ENCODE data around the gene POU2F1. TPM values are rescaled to one million over a fixed set of nuclear protein-coding genes. Genes with fewer than 3 reads are reported as not detected.

Gene POU2F1
- total and polyA plus RNA-seq, 12 donors, result 1.3 to 13.9 (median 10.1) TPM

DNA sequence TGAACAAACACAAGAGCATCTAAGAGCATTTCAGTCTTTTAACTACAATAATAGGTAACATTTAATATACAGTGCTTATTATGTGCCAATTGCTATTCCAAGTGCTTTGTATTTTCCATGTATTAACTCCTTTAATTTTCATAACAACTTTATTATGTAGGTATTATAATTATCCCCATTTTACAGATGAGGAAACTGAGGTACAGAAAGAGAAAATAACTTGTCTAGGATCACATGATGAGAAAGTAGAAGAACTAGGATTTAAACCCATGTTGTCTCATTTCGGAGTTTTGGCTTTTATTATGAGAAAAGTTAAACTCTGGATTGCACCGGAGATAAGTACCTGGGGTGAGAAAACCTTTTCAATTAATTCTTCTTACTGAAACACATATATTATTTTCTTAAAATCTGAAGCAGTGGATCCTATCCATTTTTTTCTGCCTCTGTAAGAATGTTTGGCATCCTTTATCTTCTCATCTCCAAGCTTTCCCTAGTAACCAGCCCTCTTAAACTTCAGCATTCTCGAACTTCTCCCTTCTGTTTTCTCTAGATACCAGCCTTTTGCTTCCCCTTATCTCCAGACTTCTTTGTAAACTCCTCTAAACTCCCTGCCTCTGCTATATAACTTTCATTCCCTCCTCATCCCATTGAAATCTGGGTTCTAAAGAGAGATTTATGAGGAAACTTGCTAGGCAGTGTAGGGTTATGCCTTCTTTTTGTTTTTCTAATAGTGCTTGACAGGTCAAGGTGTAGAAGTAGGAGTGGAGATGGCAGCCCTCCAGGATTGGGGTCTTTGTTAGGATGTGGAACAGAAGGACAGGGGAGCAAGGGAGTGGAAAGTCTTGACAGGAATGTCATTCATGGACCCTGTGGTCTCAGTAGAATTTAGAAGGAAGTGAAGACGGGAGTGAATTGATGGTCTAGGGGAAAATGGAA is 28.3 kb downstream of the POU2F1 start:
- Histone ChIP-seq H3K27ac (no peak overlapping the region), H3K9me3 (peaks cover 0 to 6% (median 0%) of the 10 kb centered on the region in 11 donors), H3K4me3 (no peak overlapping the region), H3K27me3 (no peaks in the 10 kb centered on the region), H3K36me3 (no peaks in the 10 kb centered on the region), H3K4me1 (peaks cover 0 to 15% (median 10%) of the 10 kb centered on the region in 9 donors)
- no peak for ATAC-seq
- WGBS, 2 donors, result 88 to 92% methylated on average over 4 of the region's 4 CpGs
- DNase-seq, result no peak
- TF ChIP-seq, protein P1, sequence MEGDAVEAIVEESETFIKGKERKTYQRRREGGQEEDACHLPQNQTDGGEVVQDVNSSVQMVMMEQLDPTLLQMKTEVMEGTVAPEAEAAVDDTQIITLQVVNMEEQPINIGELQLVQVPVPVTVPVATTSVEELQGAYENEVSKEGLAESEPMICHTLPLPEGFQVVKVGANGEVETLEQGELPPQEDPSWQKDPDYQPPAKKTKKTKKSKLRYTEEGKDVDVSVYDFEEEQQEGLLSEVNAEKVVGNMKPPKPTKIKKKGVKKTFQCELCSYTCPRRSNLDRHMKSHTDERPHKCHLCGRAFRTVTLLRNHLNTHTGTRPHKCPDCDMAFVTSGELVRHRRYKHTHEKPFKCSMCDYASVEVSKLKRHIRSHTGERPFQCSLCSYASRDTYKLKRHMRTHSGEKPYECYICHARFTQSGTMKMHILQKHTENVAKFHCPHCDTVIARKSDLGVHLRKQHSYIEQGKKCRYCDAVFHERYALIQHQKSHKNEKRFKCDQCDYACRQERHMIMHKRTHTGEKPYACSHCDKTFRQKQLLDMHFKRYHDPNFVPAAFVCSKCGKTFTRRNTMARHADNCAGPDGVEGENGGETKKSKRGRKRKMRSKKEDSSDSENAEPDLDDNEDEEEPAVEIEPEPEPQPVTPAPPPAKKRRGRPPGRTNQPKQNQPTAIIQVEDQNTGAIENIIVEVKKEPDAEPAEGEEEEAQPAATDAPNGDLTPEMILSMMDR (IDR thresholded peaks at IDR 0.05), result no peak
- intact Hi-C loops (cut with DNase I), result no loop called here

DNA sequence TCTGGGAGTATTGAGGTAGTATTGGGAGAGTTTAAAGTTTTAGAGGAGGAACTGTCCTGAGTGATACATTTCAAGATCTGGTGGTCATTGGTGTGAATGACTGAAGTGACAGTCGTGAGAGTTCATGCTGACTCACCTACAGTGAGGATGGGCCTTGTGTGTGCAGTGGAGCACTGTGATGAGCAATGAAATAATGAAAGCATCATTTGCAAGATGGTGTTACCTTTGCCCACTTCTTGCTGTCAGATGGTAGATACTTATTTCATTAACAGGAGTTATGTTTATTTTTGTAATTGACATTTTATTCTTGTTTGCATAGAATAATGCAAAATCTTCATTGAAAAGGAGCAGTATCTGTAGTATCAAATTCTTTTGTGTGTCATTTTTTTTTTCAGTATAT is 29.0 kb downstream of the POU2F1 start:
- no peak overlapping the region for H3K4me3 ChIP-seq
- DNase-seq (no peak), ATAC-seq (no peak)
- intact Hi-C loops (cut with DNase I), result no loop called here
- no peaks in the 10 kb centered on the region for H3K27me3 ChIP-seq
- H3K9me3 ChIP-seq, result no peaks in the 10 kb centered on the region
- TF ChIP-seq, protein P1 (IDR thresholded peaks at IDR 0.05), result no peak
- 72 to 84% methylated on average over 1 of the region's 1 CpG for WGBS, 2 donors
- no peak overlapping the region for H3K27ac ChIP-seq
- peaks cover 0 to 19% (median 10%) of the 10 kb centered on the region in 9 donors for H3K4me1 ChIP-seq
- H3K36me3 ChIP-seq, result no peaks in the 10 kb centered on the region

DNA sequence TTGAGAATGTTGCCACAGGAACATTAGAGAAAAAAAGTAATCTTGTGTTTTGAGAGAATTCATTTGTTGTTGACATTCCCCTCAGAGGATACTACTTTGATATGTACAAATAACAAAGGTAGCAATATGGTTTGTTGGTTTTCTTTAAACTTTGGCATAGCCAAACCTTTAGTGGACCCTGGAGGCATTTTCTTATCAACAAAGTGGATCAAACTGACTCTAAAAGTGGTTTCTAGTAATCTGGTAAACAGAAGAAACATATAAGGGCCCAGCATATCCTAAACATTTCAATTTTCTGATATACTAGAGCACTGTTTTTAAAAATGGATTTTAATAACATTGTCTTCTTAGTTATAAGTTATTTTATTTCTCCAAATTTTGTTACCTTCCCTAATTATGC is 29.8 kb downstream of the POU2F1 start:
- Histone ChIP-seq H3K27me3 (no peaks in the 10 kb centered on the region), H3K27ac (no peak overlapping the region), H3K4me1 (peaks cover 0 to 25% (median 10%) of the 10 kb centered on the region in 9 donors), H3K36me3 (no peaks in the 10 kb centered on the region), H3K4me3 (no peak overlapping the region), H3K9me3 (no peaks in the 10 kb centered on the region)
- no peak for ATAC-seq
- intact Hi-C loops (cut with DNase I), result no loop called here
- TF ChIP-seq, protein P1 (IDR thresholded peaks at IDR 0.05), result no peak
- DNase-seq, result no peak

DNA sequence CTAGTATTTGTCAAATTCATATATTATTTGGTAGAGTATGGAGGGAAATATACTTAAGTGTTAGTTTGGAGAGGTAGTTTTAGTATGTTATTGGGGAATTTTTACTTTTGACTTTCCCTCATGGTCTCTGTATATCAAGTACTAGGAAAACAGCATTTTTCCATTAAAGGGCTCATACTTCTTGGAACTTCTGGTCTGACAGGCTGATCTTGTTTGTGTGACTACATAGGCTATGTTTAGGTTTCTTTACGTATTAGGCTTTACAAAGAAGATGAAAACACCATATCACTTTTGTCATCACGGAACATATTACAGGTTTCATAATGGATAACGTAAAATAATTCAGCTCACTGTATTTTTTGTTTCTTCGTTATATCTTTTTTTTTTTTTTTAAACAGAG is 30.8 kb downstream of the POU2F1 start:
- no peaks in the 10 kb centered on the region for H3K27me3 ChIP-seq
- H3K9me3 ChIP-seq, result no peaks in the 10 kb centered on the region
- no peaks in the 10 kb centered on the region for H3K36me3 ChIP-seq
- TF ChIP-seq, protein P1 (IDR thresholded peaks at IDR 0.05), result no peak
- peaks cover 0 to 25% (median 10%) of the 10 kb centered on the region in 9 donors for H3K4me1 ChIP-seq
- no peak overlapping the region for H3K27ac ChIP-seq
- DNase-seq (no peak), ATAC-seq (no peak)
- 95 to 98% methylated on average over 4 of the region's 4 CpGs for WGBS, 2 donors
- intact Hi-C loops (cut with DNase I), result no loop called here
- no peak overlapping the region for H3K4me3 ChIP-seq
